CD14-positive monocyte (primary cell): ENCODE measurements around the gene PTPRE. TPM values are rescaled to one million over a fixed set of nuclear protein-coding genes. Genes with fewer than 3 reads are reported as not detected.
A peak's percentile ranks its signal among the peaks of the same experiment; 100 is the strongest.

Source experiments
- DNase-seq, 3 donors: peaks; one replicate each; pipeline ENCODE4 v3.0.0-alpha.2; 2011 to 2022
- H2AFZ ChIP-seq: 2 replicates; pipeline ENCODE4 v1.6.0; 2012; ENCODE audit warnings: mild to moderate bottlenecking, low read depth, low read length, inconsistent platforms; ENCODE audit not compliant: insufficient read depth, poor library complexity, severe bottlenecking
- H3K27ac ChIP-seq, 2 donors: 1 replicate in 1 of 2; 2 replicates in 1 of 2; pipeline ENCODE4 v1.5.1; 2012 to 2013; ENCODE audit warnings: low read length in 2 of 2, control low read depth in 1 of 2, inconsistent platforms in 1 of 2, low read depth in 1 of 2, mild to moderate bottlenecking in 1 of 2
- H3K27me3 ChIP-seq, 2 donors: one replicate each; pipeline versions ENCODE4 v1.6.0 to v1.6.1; 2011 to 2013; ENCODE audit warnings: low read length in 2 of 2; ENCODE audit not compliant: control insufficient read depth in 2 of 2, insufficient read depth in 2 of 2
- H3K36me3 ChIP-seq, 2 donors: replicated peaks in 1 of 2; 1 replicate in 1 of 2; 2 replicates in 1 of 2; pipeline versions ENCODE4 v1.5.1 to v1.6.1; 2012 to 2013; ENCODE audit warnings: low read length in 2 of 2, control low read depth in 1 of 2, inconsistent platforms in 1 of 2, mild to moderate bottlenecking in 1 of 2; ENCODE audit not compliant: insufficient read depth in 2 of 2, control insufficient read depth in 1 of 2
- H3K4me1 ChIP-seq, 2 donors: 1 replicate in 1 of 2; 2 replicates in 1 of 2; pipeline versions ENCODE4 v1.5.1 to v1.6.1; 2012 to 2013; ENCODE audit warnings: low read length in 2 of 2, control low read depth in 1 of 2, inconsistent platforms in 1 of 2, mild to moderate bottlenecking in 1 of 2, moderate library complexity in 1 of 2; ENCODE audit not compliant: insufficient read depth in 2 of 2, control insufficient read depth in 1 of 2
- H3K4me2 ChIP-seq: replicated peaks from 2 replicates; pipeline ENCODE3; 2012; ENCODE audit warnings: low read length, moderate library complexity, mild to moderate bottlenecking; ENCODE audit not compliant: poor library complexity, severe bottlenecking; ENCODE audit errors: extremely low read depth
- H3K4me3 ChIP-seq, 3 experiments: fragments of 200-600 bp in 1 of 3; sonication (generic) in 1 of 3; replicated peaks in 1 of 3; 1 replicate in 2 of 3; 2 replicates in 1 of 3; pipeline ENCODE4 v1.5.1; 2011 to 2013; ENCODE audit warnings: low read length in 3 of 3, mild to moderate bottlenecking in 3 of 3, control low read depth in 2 of 3, low read depth in 2 of 3, inconsistent platforms in 1 of 3, moderate library complexity in 1 of 3
- H3K79me2 ChIP-seq: 2 replicates; pipeline ENCODE4 v1.6.0; 2012; ENCODE audit warnings: mild to moderate bottlenecking, control low read depth, inconsistent platforms, low read length, moderate library complexity; ENCODE audit not compliant: insufficient read depth
- H3K9ac ChIP-seq: 2 replicates; pipeline ENCODE4 v1.6.0; 2017; ENCODE audit warnings: low read length, mild to moderate bottlenecking; ENCODE audit not compliant: insufficient read depth, poor library complexity, severe bottlenecking
- H3K9me3 ChIP-seq, 2 donors: replicated peaks in 1 of 2; 1 replicate in 1 of 2; 2 replicates in 1 of 2; pipeline versions ENCODE4 v1.5.1 to v1.6.1; 2012 to 2013; ENCODE audit warnings: low read length in 2 of 2, control low read depth in 1 of 2; ENCODE audit not compliant: control insufficient read depth in 1 of 2, insufficient read depth in 1 of 2
- H4K20me1 ChIP-seq: 2 replicates; pipeline ENCODE4 v1.6.0; 2012; ENCODE audit warnings: mild to moderate bottlenecking, low read length, control low read depth, moderate library complexity; ENCODE audit not compliant: insufficient read depth
- H3K27ac Mint-ChIP-seq, 7 donors: one replicate each; pipeline ENCODE4 v1.8.0; 2020; ENCODE audit warnings: mild to moderate bottlenecking in 7 of 7, mixed read lengths in 7 of 7, moderate library complexity in 6 of 7, inconsistent platforms in 2 of 7
- H3K27me3 Mint-ChIP-seq, 3 donors: one replicate each; pipeline ENCODE4 v1.8.0; 2021 to 2022; ENCODE audit warnings: low read depth in 3 of 3, mild to moderate bottlenecking in 3 of 3, mixed read lengths in 3 of 3, moderate library complexity in 3 of 3, inconsistent platforms in 1 of 3
- H3K36me3 Mint-ChIP-seq, 2 donors: one replicate each; pipeline ENCODE4 v1.8.0; 2020; ENCODE audit warnings: mixed read lengths in 2 of 2, inconsistent platforms in 1 of 2, mild to moderate bottlenecking in 1 of 2
- H3K4me1 Mint-ChIP-seq: one replicate; pipeline ENCODE4 v1.8.0; 2020; ENCODE audit warnings: mild to moderate bottlenecking, mixed read lengths
- H3K4me3 Mint-ChIP-seq, 2 donors: one replicate each; pipeline ENCODE4 v1.8.0; 2020; ENCODE audit warnings: mild to moderate bottlenecking in 2 of 2, mixed read lengths in 2 of 2, moderate library complexity in 1 of 2
- H3K9me3 Mint-ChIP-seq, 7 donors: one replicate each; pipeline ENCODE4 v1.8.0; 2020 to 2022; ENCODE audit warnings: mixed read lengths in 7 of 7, mild to moderate bottlenecking in 6 of 7, moderate library complexity in 6 of 7, inconsistent platforms in 2 of 7
- WGBS: methylation state at CpG from one replicate; pipeline ENCODE4 v1.1.5; 2013; ENCODE audit warnings: missing lambda C conversion rate; ENCODE audit not compliant: insufficient coverage; 5-methylcytosine and 5-hydroxymethylcytosine counted together
- intact Hi-C, 2 donors: fragments of 100-400 bp; cut with micrococcal nuclease; formaldehyde crosslinking; loops; one replicate each; pipeline versions ENCODE4 v1.15.0 to v1.15.1; 2023
- polyA plus RNA-seq, 3 donors: library from polyadenylated mRNA; depleted of rRNA in 1 of 3; unstranded in 2 of 3; stranded (reverse) in 1 of 3; fragments of 300-500 nt in 2 of 3; fragments of >200 nt in 1 of 3; fragmentation: Illumina TruSeq in 2 of 3; gene quantifications; 1 replicate in 2 of 3; 2 replicates in 1 of 3; pipeline ENCODE4 v1.2.3, GENCODE V29; 2012 to 2021
- TF ChIP-seq, protein P1 (sequence below): fragments of 200-600 bp; IDR thresholded peaks from one replicate; pipeline ENCODE4 v1.8.0; 2022; ENCODE audit warnings: antibody characterized with exemption, mild to moderate bottlenecking

Gene PTPRE
- polyA plus RNA-seq, 3 donors, result 95.2 to 271 (median 125) TPM

GRCh38 chr10:128072046-128072445 lies 165.1 kb downstream of the PTPRE start:
- Histone ChIP-seq H3K9ac (no peak overlapping the region), H3K27ac (no peak overlapping the region), H4K20me1 (peaks cover 100% of the 10 kb centered on the region), H3K36me3 (peaks cover 100% of the 10 kb centered on the region in 2 donors), H3K4me2 (no peak overlapping the region), H3K79me2 (peaks cover 17% of the 10 kb centered on the region), H3K4me3 (no peak overlapping the region), H3K9me3 (no peaks in the 10 kb centered on the region), H3K4me1 (peaks cover 0 to 10% of the 10 kb centered on the region in 2 donors), H3K27me3 (no peaks in the 10 kb centered on the region), H2AFZ (no peak overlapping the region)
- WGBS, result 90% methylated on average over 2 of the region's 6 CpGs
- TF ChIP-seq, protein P1, sequence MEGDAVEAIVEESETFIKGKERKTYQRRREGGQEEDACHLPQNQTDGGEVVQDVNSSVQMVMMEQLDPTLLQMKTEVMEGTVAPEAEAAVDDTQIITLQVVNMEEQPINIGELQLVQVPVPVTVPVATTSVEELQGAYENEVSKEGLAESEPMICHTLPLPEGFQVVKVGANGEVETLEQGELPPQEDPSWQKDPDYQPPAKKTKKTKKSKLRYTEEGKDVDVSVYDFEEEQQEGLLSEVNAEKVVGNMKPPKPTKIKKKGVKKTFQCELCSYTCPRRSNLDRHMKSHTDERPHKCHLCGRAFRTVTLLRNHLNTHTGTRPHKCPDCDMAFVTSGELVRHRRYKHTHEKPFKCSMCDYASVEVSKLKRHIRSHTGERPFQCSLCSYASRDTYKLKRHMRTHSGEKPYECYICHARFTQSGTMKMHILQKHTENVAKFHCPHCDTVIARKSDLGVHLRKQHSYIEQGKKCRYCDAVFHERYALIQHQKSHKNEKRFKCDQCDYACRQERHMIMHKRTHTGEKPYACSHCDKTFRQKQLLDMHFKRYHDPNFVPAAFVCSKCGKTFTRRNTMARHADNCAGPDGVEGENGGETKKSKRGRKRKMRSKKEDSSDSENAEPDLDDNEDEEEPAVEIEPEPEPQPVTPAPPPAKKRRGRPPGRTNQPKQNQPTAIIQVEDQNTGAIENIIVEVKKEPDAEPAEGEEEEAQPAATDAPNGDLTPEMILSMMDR, result no peak
- DNase-seq, result no peak
- H3K27me3 Mint-ChIP-seq, result peaks cover 0 to 3% (median 0%) of the 10 kb centered on the region in 3 donors
- H3K4me3 Mint-ChIP-seq, result no peak overlapping the region
- H3K36me3 Mint-ChIP-seq, result peaks cover 95 to 100% of the 10 kb centered on the region in 2 donors
- H3K9me3 Mint-ChIP-seq, result peaks cover 0 to 2% (median 0%) of the 10 kb centered on the region in 7 donors
- H3K27ac Mint-ChIP-seq, result peak overlapping the region in 1 of 7 donors; percentile 18
- peaks cover 8% of the 10 kb centered on the region for H3K4me1 Mint-ChIP-seq
- intact Hi-C loops, result loop anchor here in 1 of 2 donors (10.0 kb wide), 1 partner anchor 53 kb away; the partner anchor contains the start of gene MKI67

GRCh38 chr10:128072941-128073645 lies 166.2 kb downstream of the PTPRE start:
- peaks cover 93 to 100% of the 10 kb centered on the region in 2 donors for H3K36me3 Mint-ChIP-seq
- Histone ChIP-seq H4K20me1 (peaks cover 100% of the 10 kb centered on the region), H2AFZ (no peak overlapping the region), H3K9ac (no peak overlapping the region), H3K27me3 (no peaks in the 10 kb centered on the region), H3K79me2 (peaks cover 14% of the 10 kb centered on the region), H3K4me1 (peaks cover 0 to 8% of the 10 kb centered on the region in 2 donors), H3K27ac (peak overlapping the region in 1 of 2 donors; percentile 34), H3K9me3 (no peaks in the 10 kb centered on the region), H3K4me2 (no peak overlapping the region), H3K36me3 (peaks cover 100% of the 10 kb centered on the region in 2 donors), H3K4me3 (no peak overlapping the region)
- peaks cover 0 to 3% (median 0%) of the 10 kb centered on the region in 3 donors for H3K27me3 Mint-ChIP-seq
- H3K4me1 Mint-ChIP-seq, result peaks cover 3% of the 10 kb centered on the region
- DNase-seq, result no peak
- peak overlapping the region; percentile 14 to 68 (median 51) for H3K27ac Mint-ChIP-seq
- TF ChIP-seq, protein P1, result no peak
- H3K9me3 Mint-ChIP-seq, result no peaks in the 10 kb centered on the region
- intact Hi-C loops, result loop anchor here in 1 of 2 donors (10.0 kb wide), 1 partner anchor 52 kb away; the partner anchor contains the start of gene MKI67
- 96% methylated on average over 3 of the region's 14 CpGs for WGBS
- no peak overlapping the region for H3K4me3 Mint-ChIP-seq
